Activated naive CD4-positive, alpha-beta T cell treated with anti-CD3 and anti-CD28 coated beads, Interleukin-2, amount 50 U/mL, for 72 hours (primary cell): ENCODE results near the gene POLG. TPM values are rescaled to one million over a fixed set of nuclear protein-coding genes. Genes with fewer than 3 reads are reported as not detected.

Experiments used
- ATAC-seq, 2 donors: fragments of 150-1000 bp; cut with Tn5 transposase; 2 replicates each; pipeline ENCODE4 v1.10.0; 2021; ENCODE audit warnings: mild to moderate bottlenecking in 2 of 2, moderate library complexity in 2 of 2
- DNase-seq, 2 donors: peaks; one replicate each; pipeline ENCODE4 v3.0.0; 2021 to 2022; ENCODE audit warnings: low spot score in 2 of 2
- H3K27ac Mint-ChIP-seq, 2 donors: one replicate each; pipeline ENCODE4 v1.8.0; 2022; ENCODE audit warnings: mild to moderate bottlenecking in 2 of 2, mixed read lengths in 2 of 2
- H3K36me3 Mint-ChIP-seq, 2 donors: one replicate each; pipeline ENCODE4 v1.8.0; 2022; ENCODE audit warnings: mixed read lengths in 2 of 2
- H3K9me3 Mint-ChIP-seq, 2 donors: one replicate each; pipeline ENCODE4 v1.8.0; 2022; ENCODE audit warnings: mixed read lengths in 2 of 2
- total RNA-seq, 2 donors: library from RNA; stranded (reverse); gene quantifications; one replicate each; pipeline ENCODE4 v1.2.3, GENCODE V29; 2022

The POLG gene
- total RNA-seq, 2 donors from 2014 or later = 76.1 to 83.7 TPM

DNA sequence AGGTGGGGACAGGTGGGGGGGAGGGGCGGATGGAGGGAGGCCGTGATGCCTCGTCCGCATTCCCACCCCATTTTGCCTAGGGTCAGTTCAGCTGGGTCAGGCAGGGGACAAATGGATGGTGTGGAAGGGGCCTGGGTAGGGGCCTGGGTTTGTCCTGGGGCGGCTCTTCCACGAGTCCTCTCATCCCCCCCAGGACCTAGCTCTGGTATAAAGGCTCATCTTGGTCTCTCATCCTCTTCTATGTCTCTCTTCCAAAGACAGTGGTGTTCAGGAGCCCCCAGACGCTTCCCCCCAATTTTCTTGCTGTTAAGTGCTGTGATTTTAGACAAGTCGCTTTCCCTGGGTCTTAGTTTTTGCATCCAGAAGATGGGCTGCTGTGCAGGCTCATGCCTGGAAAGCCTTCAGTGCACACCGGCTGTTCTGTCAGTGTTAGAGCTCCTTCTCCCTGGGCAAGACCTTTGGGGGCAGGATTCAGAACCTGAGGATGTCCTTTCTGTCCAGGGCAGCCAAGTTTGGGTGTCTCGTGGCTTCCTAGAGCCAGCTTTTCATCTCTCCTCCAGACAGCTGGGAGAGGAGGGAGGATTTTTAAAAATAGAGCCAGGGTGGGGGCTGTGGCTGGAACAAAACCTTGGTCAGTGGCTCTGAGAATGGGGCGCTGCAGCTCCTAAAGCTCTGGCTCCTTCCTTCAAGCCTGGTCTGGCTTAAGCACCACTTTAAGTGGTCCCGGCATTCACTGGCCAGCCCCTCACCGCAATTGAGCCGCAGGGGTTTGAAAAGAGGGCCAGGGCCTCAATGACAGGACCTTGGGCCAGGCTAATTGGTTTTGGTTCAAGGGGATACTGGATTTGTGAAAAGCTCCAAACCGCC lies 37.7 kb upstream of the POLG start:
- Mint-ChIP-seq H3K27ac (no peak overlapping the region), H3K9me3 (no peaks in the 10 kb centered on the region), H3K36me3 (peaks cover 5 to 14% of the 10 kb centered on the region in 2 donors)
- no peak for DNase-seq
- no peak for ATAC-seq

DNA sequence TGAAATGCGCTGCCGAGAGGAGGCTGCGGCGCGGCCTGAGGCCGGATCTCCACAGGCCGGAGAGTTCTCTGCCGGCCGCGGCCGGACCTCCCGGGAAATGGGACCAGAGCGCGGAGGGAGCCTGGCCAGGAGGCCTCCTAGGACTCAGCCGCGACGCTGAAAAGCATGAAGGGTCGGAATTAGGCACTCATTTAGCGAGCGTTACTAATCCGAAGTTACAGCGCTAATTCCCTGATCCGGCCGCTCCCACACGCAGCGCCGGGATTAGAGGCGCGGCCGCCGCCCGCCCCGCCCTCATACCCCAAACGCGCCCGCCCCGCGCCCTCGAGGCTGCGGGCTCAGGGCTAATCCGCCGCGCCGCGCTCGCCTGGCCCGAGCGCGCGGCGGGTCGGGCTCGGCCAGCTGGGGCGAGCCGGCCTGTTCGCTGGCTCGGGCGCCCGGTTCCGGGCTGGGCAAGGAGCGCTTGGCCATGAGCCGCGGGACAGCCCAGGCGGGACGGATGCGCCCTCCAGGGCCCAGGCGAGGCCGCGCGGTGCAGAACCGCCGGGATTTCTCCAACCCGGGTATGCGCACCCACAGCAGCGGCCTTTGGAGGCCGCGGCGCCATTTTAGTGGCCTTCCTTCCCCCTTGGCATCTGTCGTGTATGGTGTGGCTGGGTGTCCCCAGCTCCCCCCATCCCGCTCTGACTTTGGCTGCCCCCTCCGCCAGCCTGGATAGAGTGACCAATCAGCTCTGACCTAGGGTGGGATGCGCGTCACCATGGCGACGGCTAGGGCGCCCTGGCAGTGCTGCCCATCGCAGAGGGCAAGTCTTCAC lies 36.8 kb upstream of the POLG start:
- no peak overlapping the region for H3K27ac Mint-ChIP-seq
- H3K9me3 Mint-ChIP-seq = no peaks in the 10 kb centered on the region
- H3K36me3 Mint-ChIP-seq = peaks cover 5% of the 10 kb centered on the region in 2 donors
- ATAC-seq (no peak), DNase-seq (no peak)

DNA sequence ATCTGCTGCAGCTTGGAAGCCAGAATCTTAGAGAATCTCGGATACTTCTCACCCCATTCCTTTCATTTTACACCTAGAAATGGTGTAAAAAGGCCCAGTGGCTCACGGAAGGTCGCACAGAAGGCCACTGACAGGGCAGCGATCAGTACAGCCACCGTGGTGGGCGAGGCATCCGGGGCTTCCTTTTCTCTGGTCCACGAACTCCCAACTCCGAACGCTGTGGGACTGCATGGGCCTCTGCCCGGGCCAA lies 36.3 kb upstream of the POLG start:
- H3K36me3 Mint-ChIP-seq = peaks cover 5% of the 10 kb centered on the region in 2 donors
- DNase-seq = no peak
- H3K9me3 Mint-ChIP-seq = no peaks in the 10 kb centered on the region
- no peak overlapping the region for H3K27ac Mint-ChIP-seq
- no peak for ATAC-seq

DNA sequence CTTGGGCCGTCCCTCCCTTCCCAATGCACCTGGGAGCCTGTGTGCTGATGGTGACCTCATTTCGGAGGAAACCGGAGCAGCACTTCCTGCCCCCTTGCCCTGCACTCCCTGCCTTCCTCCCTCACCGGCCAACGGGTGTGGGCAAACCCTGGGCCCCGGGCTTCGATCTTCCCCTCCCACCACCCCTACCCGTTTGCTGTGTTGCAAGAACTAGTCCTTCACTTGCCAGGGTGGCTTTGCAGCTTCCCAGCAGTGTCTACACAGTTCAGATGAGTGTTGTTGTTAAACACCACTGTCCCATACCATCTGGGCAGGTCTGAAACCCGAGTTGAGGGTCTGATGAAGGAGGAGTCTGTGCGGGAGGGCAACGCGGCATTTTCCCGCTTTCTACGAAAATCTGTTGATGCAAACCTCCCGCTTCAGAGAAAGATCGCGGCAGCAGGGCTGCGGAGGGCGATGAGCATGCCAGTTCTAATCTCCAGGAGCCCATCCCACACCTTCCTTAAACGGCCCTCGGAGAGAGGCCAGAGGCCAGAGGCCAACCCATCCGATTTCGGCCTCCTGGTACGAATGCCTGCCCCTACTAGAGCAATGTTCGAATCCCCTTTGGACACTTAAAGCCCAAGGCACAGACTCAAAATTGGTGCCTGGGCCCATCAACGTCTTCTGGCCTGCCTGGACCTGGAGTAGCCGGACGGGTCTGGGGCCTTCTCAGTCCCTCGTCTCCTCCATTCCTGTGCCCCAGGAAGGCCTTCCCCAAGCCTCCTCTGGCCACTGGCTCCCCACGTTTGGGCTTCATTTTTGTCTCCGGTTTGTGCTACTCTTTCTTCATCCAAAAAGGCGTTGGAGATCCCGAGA lies 35.7 kb upstream of the POLG start:
- DNase-seq (no peak), ATAC-seq (no peak)
- Mint-ChIP-seq H3K9me3 (no peaks in the 10 kb centered on the region), H3K27ac (no peak overlapping the region), H3K36me3 (peaks cover 5% of the 10 kb centered on the region in 2 donors)

DNA sequence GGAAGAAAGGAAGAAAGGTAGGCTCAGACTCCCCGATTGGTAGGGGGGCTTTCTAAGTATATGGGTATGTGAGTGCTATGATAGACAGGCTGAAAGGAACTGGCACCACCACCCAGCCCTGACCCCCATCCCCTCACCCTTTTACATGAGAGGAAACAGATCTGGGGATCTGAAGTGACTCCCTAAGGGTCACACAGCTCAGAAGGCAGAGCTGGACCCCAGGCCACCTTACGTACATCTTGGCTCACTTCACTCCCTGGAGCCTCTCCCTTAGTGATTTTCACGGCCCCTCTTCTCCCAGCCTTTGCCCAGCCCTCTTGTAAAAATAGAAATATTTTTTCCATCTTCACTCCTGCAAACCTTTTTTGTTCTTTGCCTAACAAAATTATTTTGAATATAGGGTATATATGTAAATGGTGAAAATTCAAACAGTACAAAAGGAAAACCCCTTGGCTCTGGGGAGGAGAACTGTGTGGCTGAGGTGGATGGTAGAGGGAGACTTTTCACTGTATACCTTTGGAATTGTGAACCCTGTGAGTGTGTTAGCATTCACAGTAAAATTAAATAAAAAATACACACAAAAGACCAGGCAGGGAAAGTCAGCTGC lies 34.8 kb upstream of the POLG start:
- no peaks in the 10 kb centered on the region for H3K9me3 Mint-ChIP-seq
- DNase-seq = no peak
- no peak overlapping the region for H3K27ac Mint-ChIP-seq
- no peak for ATAC-seq
- H3K36me3 Mint-ChIP-seq = peaks cover 5% of the 10 kb centered on the region in 2 donors

DNA sequence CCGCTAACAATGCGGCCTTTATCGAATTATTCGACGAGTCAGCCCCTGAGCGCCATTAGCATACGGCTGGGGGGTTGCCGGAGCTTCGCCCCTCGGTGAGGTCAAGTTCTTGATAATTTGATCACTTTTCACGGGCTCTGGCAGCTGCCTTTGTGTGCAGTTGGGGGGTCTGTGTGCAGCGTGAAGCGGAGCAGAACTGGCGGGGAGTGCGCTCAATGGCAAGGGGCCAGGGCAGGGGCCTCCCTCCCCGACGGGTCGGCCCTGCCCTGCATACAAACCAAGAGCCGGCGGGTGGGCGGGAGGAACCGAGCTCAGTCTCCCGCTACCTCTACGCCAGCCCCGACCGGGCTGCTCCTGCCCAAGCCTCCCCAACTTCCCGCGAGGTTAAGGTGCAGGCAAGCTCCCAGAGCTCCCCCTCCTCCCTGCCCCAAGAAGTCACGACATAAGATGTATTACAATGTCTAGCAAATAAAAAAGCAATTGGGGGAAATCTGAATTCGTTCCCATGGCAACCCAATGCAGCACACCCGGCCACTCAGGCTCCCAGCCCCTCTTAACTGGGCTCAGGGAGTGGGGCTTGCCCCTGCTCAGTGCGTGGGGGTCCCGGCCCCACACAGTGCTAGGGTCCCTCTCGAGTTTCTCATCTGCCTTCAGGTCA lies 34.1 kb upstream of the POLG start:
- ATAC-seq (no peak), DNase-seq (no peak)
- no peaks in the 10 kb centered on the region for H3K9me3 Mint-ChIP-seq
- no peak overlapping the region for H3K27ac Mint-ChIP-seq
- H3K36me3 Mint-ChIP-seq = peaks cover 5% of the 10 kb centered on the region in 2 donors

DNA sequence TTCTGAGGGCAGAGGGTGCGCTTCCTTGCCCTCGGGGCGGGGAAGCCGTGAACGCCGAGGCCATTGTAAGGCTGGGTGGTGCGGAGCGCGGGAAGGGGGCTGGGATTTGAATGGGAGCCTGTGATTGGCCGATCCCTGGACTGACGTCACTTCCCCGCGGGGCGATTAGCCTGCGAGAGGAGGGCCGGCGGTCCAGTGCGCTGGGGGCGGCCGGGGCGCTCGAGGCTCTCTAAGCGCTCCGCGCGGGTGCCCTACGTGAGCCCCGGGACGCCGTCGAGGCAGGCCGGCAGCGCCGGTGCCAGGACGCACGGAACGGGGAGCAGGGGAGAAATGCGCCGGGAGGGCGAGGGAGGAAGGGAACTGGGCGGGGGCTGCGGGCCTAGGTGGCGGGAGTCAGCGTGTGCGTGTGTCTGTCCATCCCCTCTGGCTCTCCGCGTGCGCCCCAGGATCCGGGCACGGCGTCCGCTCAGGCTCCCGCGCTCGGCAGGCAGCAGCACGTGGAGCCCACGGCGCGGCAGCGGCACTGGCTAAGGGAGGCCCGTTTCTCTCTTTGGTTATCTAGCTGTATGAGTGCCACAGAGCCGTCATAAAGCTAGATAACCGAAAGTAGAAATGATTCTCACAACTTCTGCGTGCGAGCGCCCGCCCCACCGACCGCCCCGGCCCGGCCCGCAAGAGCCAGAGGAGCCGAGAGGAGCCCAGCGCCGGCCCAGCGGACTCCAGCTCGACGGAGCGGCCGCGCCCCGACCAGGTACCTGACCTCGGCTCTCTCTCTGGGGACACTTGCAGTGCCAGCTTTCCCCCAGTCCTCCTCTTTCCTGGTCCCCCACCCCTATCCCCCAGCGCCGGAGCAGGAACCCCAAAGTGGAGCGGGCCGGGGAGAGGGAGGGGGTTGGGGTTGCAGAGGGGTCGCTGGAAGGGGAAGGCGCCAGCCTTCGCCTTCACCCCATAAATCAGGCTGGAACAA lies 33.1 kb upstream of the POLG start:
- H3K36me3 Mint-ChIP-seq = peaks cover 5% of the 10 kb centered on the region in 2 donors

DNA sequence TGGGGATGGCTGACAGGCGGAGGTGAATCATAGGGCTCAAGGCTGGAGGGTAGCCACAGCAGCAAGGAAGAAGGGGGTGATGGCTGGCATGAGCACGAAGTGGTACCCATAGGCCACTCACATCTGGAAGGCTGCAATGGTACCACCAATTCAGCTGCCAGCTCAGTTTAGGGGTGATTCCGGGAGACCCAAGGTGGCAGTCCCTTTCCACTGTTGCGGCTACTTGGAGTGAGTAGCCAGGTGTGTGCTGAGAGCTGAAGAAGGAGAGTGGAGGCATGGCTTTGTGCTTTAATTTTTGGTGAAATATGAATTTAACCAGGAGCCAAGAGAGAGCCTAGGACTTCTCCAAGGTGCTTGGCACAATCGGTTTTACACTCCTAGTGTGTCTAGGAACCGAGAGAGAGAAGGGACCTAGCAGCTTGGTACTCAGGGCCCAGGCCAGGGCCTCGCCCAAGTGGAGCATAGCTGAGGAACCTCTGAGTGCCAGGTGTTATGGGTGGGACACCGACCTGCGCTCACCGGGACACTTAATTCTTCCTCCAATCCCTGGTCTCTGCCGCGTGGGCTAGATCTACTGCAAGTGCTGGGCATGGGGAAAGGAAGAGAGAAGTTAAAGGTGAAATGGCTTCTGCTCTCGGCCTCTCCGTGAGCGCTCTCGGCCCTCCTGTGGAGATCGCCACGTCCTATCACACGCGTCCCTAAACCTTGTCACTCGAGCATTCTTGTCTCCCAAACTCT lies 32.2 kb upstream of the POLG start:
- Mint-ChIP-seq H3K36me3 (peaks cover 0 to 5% of the 10 kb centered on the region in 2 donors), H3K27ac (no peak overlapping the region), H3K9me3 (no peaks in the 10 kb centered on the region)
- ATAC-seq (no peak), DNase-seq (no peak)

More for the DNA sequence above, 33.1 kb upstream of the POLG start:
- ATAC-seq (peak; percentile 22 to 56), DNase-seq (no peak)
- no peaks in the 10 kb centered on the region for H3K9me3 Mint-ChIP-seq
- no peak overlapping the region for H3K27ac Mint-ChIP-seq

DNA sequence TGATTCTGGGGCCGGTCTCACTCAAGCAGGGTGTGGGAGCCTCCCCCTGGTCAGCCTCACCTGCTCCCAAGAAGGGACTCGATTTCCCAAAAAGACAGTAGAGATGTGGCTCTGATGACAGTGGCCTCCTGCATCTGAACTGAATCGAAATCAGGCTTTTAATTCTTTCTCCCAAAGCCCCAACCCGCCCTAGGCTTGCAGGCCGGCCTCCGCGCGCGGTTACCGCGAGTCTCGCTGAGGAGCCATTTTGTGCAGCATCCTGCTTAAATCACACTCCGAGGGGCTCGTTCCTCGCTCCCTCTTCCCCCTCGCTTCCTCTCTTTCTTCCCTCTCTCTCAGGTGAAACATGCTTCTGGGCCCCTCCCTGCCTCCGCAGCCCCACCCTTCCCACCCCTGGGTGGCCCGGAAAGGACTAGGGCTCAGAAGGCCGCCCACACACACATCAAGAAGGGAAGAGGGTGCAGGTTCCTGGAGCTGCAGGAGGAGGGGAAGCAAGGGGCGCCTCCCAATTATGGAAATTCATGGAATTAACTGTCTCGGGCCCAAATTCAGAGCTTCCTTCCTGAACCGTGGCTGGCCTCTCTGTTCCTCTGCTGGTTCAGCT lies 30.9 kb upstream of the POLG start:
- ATAC-seq = no peak
- no peak for DNase-seq
- H3K36me3 Mint-ChIP-seq = no peaks in the 10 kb centered on the region
- no peak overlapping the region for H3K27ac Mint-ChIP-seq
- H3K9me3 Mint-ChIP-seq = no peaks in the 10 kb centered on the region

DNA sequence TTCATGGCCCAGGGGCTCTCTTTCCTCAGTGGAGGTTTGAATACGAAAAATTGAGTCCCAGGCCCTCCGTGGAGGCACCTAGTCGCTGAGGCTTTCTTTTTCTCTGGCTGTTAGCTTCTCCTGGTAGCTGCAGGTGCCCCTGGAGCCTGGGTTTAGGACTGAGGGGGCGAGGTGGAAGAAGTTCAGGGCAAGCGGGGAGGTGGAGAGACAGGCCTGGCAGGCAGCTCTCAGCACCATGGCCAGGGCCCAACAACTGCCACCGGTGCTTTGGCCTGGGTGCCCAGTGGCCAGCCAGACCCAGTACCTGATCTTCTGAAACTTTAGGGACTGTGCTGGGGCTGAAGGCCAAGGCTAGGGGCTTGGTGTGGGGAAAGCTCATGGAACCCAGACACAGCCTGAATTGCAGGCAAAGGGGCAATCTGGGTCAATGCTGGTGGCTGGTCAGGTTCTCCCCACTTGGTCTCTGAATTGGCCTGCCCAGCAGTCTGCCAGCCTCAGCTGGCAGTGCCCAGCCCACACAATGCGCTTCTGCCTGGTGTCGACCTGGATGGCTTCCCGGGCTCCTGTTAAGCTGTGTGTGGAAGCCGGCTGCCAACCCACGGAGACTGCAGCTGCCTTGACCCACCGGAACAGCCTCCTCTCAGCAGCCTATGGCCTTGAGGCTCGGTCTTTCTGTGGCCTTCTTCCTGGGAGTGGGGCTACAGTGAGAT lies 30.3 kb upstream of the POLG start:
- DNase-seq = no peak
- H3K27ac Mint-ChIP-seq = no peak overlapping the region
- no peaks in the 10 kb centered on the region for H3K9me3 Mint-ChIP-seq
- no peaks in the 10 kb centered on the region for H3K36me3 Mint-ChIP-seq
- no peak for ATAC-seq

DNA sequence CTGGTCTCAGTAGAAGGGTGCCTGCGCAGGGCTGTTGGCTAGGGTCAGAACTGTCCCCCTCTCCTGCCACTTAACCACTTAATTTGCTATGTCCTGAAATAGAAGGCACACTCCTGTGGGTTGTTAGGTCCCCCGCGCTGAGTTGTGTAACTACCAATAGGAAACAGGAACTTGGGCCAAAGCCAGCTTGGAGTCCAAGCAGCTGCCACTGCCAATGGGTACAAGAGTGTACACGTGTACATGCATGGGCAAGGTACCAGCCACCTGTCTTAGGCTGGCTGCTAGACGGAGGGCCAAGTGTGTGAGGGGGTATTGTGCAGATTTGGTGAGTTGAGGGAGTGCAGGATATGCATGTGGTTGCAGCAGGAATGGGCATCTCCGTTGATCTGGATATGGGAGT lies 29.7 kb upstream of the POLG start:
- Mint-ChIP-seq H3K27ac (no peak overlapping the region), H3K36me3 (no peaks in the 10 kb centered on the region), H3K9me3 (no peaks in the 10 kb centered on the region)
- no peak for DNase-seq
- no peak for ATAC-seq

DNA sequence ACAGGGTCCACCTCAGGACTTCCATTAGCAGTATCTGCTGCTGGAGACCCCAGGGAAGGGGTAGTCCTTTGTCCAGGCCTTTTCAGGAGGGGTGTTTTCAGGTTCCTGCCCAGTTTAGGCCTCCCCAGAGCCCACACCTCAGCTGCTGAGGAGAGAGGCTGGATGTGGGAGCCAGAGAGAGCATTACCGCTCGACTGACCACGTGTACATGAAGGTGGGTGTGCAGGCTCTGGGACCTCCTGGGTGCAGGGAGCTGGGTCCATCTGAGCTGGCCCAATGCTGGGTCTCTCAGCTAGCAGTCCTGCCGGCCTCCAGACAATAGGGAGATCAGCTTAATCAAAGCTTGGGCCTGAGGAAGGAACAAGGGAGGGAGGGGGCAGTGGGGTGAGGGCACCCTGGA lies 29.1 kb upstream of the POLG start:
- no peak for ATAC-seq
- Mint-ChIP-seq H3K27ac (no peak overlapping the region), H3K36me3 (no peaks in the 10 kb centered on the region), H3K9me3 (no peaks in the 10 kb centered on the region)
- DNase-seq = no peak

DNA sequence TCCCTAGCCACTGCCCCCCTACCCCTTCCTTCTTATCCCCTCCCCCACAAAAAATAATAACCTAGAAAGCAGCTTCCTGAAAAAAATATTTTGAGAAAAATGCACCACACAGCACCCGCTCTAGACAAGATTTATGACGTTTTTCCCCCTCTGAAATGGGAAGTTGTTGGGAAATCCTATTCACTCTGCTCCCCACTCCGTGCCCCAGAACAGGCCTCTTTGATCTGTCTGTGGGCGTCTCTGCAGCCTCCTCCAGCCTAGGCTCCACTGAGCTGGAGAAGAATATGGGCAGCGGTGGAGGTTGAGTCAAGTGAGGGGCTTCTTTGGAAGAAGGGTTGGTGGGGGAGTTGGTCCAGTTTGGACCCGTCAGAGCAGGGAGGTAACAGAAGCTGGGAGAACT lies 28.5 kb upstream of the POLG start:
- DNase-seq = no peak
- ATAC-seq = no peak
- H3K36me3 Mint-ChIP-seq = no peaks in the 10 kb centered on the region
- no peaks in the 10 kb centered on the region for H3K9me3 Mint-ChIP-seq
- no peak overlapping the region for H3K27ac Mint-ChIP-seq
